SHP77 (cell line): ENCODE results near the gene ALDH16A1.
"Not testable (repeated sequence)": the region's sequence is repeated elsewhere in the genome, so short reads cannot be mapped to it uniquely, and the experiment has no call there.

Source experiments
- DNase-seq, 2 experiments: peaks; one replicate each; lab custom pipeline; 2025; lab: John Stamatoyannopoulos, UW

ALDH16A1 gene

GRCh38 chr19:49465371-49465770, 12.3 kb downstream of the ALDH16A1 start:
- DNase-seq: no peak

- DNase-seq: no peak
Observed at GRCh38 chr19:49468199-49468598, 15.2 kb downstream of the ALDH16A1 start.

- DNase-seq: no peak
Observed at GRCh38 chr19:49468746-49469447, 15.9 kb downstream of the ALDH16A1 start.

- no peak for DNase-seq
Observed at GRCh38 chr19:49469828-49470614, 17.0 kb downstream of the ALDH16A1 start.

- DNase-seq: no peak
Observed at GRCh38 chr19:49470615-49470978, 17.6 kb downstream of the ALDH16A1 start.

GRCh38 chr19:49472936-49473335, 19.9 kb downstream of the ALDH16A1 start:
- no peak for DNase-seq

GRCh38 chr19:49473501-49473867, 20.5 kb downstream of the ALDH16A1 start:
- not testable (repeated sequence) for DNase-seq

GRCh38 chr19:49473868-49474541, 21.0 kb downstream of the ALDH16A1 start, which contains the start of gene FLT3LG:
Gene FLT3LG, plus strand, starts transcription at chr19:49474215. Its CDS starts 425 bp downstream, at chr19:49474640.
- DNase-seq: peak; percentile 32 to 33

- DNase-seq: no peak
Observed at GRCh38 chr19:49474542-49474924, 21.5 kb downstream of the ALDH16A1 start.

- no peak for DNase-seq
Observed at GRCh38 chr19:49475191-49475917, 22.3 kb downstream of the ALDH16A1 start.

GRCh38 chr19:49475995-49476880, 23.2 kb downstream of the ALDH16A1 start:
- DNase-seq: peak; percentile 71 to 81

GRCh38 chr19:49479975-49480628, 27.1 kb downstream of the ALDH16A1 start:
- DNase-seq: no peak

- no peak for DNase-seq
Observed at GRCh38 chr19:49481020-49481683, 28.1 kb downstream of the ALDH16A1 start.

GRCh38 chr19:49486232-49486631, 33.2 kb downstream of the ALDH16A1 start:
- no peak for DNase-seq

- no peak for DNase-seq
Observed at GRCh38 chr19:49486710-49487276, 33.8 kb downstream of the ALDH16A1 start.

GRCh38 chr19:49487277-49488045, 34.4 kb downstream of the ALDH16A1 start, which contains the start of gene RPL13A:
Gene RPL13A, plus strand, starts transcription at chr19:49487608. Its CDS starts 22 bp downstream, at chr19:49487630.
- DNase-seq: peak; percentile 98

- DNase-seq: no peak
Observed at GRCh38 chr19:49488046-49488862, 35.2 kb downstream of the ALDH16A1 start.
